Measurements from ENCODE around the gene LIPE.

DNA sequence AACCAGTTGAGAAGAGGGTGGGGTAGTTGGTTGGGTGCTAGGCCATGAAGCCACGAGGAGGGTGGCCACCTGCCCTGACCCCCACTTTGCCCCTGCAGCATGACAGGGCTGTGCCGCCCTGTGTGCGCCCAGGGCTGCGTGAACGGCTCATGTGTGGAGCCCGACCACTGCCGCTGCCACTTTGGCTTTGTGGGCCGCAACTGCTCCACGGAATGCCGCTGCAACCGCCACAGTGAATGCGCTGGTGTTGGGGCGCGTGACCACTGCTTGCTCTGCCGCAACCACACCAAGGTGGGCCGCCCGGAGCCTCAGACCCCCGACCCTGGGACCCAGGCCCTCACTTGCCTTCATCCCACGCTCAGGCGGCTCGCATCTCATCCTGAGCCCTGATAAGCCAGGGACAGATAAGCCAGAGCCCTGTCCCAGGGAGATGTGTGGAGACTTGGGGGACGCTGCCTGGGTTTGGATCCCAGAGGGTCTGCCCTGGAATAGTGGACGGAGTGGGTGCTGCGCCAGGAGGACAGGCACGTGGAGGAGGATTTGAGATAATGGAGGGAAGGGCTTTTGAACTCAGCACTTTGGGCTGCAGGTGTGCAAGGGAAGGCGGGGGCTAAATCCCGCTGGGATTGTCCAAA, 57.6 kb downstream of the LIPE start:
- TF ChIP-seq, protein P1, sequence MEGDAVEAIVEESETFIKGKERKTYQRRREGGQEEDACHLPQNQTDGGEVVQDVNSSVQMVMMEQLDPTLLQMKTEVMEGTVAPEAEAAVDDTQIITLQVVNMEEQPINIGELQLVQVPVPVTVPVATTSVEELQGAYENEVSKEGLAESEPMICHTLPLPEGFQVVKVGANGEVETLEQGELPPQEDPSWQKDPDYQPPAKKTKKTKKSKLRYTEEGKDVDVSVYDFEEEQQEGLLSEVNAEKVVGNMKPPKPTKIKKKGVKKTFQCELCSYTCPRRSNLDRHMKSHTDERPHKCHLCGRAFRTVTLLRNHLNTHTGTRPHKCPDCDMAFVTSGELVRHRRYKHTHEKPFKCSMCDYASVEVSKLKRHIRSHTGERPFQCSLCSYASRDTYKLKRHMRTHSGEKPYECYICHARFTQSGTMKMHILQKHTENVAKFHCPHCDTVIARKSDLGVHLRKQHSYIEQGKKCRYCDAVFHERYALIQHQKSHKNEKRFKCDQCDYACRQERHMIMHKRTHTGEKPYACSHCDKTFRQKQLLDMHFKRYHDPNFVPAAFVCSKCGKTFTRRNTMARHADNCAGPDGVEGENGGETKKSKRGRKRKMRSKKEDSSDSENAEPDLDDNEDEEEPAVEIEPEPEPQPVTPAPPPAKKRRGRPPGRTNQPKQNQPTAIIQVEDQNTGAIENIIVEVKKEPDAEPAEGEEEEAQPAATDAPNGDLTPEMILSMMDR (conservative IDR thresholded peaks at IDR 0.05 in 1 of 2, IDR thresholded peaks at IDR 0.05 in 1 of 2; ENCODE audit: extremely low read depth in 1 of 2, insufficient read depth in 1 of 2, low read depth in 1 of 2, low read length in 2 of 2): no peak
- TF ChIP-seq EZH2 (IDR thresholded peaks at IDR 0.05; ENCODE audit: borderline replicate concordance, low read length): no peak

All from mammary epithelial cell (primary cell).